UCSD-AML1 (cell line): ENCODE data around the gene CPNE2.

Experiments
- DNase-seq: peaks from one replicate; lab custom pipeline; 2025; ENCODE audit not compliant: unreplicated experiment; lab: John Stamatoyannopoulos, UW

Gene CPNE2

DNA sequence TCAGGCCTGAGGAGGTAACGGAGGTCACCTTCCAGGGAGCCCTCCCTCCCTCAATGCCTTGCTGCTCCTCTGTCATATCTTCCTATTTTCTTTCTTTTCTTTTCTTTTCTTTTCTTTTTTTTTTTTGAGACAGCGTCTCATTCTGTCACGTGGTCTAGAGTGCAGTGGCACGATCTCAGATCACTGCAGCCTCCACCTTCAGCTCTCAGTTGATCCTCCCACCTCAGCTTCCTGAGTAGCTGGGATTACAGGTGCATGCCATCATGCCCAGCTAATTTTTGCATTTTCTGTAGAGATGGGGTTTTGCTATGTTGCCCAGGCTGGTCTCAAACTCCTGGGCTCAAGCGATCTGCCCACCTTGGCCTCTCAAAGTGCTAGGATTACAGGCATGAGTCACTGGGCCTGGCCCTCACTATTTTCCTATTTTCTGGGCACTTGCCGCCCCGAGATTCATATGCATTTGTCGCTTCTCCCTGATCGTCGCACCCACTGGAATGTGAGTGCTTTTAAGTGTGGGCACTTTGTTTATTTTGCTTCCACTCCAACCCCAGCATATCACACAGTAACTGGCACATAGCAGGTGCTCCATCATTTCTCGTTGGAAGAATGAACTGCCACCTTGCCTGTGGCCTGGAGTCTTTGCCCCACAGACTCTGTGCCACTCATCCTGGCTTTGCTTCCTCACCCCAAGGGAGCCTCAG, 31.7 kb downstream of the CPNE2 start:
- DNase-seq = no peak

DNA sequence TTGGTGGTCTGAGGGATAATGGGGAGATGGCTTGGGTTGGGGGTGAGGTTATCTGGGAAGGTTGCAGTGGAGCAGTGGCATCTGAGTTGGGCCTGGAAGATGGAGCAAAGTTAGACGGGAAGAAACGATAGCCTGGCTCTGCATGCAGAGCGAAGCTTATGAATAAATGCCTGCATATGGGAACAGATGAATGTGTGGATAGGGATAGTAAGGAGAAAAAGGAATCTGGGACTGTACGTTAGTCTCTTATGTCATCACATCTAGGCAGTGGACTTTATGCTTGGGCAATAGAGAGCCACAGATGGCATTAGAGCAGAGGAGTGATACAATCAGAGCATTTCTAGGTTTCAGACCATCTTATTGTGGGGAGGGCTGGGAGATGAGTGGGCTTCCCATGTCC, 33.0 kb downstream of the CPNE2 start:
- DNase-seq = no peak

DNA sequence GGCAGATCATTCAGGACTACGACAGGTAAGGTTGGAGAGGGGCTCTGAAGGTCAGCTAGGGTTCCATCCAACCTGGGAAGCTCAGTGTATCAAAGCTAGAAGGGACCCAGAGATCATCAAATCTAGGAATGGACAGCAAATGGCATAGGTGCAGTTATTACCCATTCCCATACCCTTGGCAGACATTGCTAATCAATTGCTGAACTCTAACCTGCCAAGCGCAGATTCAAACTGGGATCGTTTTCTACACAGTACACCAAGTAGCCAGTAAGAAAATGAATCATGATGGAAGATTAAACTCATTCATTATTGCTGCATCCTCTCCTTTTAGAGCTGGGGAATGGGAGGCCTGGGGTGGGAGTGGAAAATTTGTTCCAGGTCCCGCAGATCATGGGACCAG, 33.6 kb downstream of the CPNE2 start:
- no peak for DNase-seq

DNA sequence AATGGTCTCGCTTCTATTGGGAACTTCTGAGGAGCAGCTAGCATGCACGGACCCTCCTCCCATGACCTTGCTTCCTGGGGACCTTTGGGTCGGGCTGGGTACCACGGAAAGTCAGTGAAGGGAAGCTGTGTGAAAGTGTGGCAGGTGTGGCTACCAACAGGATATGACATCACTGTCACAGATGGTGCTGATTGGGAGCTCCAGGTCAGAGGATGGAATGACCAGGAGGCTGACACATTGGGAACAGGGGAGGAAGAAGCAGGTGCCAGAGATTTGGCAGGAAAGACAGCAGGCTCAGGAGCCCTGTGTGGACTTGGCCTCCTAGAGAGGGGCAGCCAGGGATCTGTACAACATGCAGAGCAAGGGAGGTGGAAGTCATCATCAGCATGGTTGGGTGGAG, 34.0 kb downstream of the CPNE2 start:
- no peak for DNase-seq

DNA sequence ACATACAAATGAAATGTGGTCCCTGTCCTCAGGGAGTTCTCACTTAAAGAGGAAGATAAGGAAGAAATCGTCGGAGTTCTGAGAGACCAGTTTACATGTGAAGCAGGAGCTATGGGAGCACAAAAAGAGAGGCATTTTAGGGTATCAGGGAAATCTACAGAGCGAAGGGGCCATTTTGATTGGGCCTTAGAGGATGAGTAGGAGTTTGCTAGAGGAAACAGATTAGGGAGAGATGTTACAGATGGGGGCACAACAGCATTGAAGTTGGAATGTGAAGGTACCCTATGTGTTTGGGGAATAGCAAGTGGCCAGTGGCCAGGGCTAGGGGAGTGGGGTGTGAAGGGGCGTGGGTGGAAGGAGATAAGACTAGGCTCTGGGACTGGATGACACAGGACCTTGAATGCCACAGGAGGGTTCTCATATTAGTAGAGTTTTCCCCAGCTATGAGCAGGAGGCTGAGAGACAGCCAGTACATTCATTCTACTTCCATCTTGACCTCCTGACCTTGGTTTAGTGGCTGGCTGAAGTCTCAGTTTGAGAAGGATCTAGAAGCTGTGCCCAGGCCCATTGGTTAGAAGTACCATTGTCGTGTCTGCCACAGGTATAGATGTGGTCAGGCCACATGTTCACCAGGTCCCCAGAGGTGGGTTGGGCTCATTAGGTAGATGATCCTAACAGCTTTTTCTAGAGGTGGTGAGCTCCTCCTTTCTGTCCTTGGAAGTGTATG, 34.8 kb downstream of the CPNE2 start:
- no peak for DNase-seq

DNA sequence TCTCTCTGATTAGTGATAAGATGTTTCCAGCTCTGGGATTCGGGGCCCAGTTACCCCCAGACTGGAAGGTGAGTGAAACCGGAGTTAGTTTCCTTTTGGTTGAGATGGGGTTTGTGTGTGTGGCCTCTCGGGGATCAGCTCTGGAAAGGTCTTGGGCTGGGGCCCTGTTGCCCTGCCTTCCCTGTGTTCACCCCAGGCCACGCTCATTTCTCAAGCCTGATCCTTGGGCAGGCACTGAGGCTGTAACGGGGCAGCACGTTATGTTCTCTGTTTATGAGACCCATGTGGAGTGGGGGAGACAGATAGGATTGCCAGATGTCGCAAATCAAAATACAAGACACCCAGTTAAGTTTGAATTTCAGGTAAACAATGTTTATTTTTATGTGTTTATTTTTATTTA, 35.5 kb downstream of the CPNE2 start:
- DNase-seq = no peak

DNA sequence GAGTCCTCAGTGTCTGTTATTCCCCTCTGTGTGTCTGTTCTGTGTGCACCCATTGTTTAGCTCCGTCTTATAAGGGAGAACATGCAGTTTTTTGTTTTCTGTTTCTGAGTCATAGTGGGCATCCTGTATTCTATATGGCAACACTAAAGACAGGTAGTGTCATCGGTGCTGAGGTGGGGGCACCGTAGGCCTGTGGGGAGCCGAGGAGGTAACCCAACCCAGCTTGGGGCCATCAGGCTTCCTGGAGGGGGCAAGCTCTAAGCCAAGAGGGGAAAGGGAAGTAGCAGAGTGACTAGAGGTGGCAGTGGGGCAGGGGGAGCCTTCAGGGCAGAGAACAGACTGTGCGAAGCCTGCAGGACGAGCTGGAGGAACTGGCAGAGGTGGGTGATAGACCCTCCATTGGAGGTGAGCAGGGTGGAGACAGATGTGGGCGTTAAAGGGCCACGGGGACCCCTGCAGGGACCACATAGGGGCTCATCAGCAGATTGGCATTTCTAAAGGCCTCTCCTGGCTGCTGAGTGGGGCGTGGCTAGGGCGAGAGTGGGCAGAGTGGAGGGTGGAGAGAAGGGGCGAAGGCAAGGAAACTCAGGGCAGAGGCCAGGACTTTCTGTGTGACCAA, 36.5 kb downstream of the CPNE2 start:
- DNase-seq = no peak

DNA sequence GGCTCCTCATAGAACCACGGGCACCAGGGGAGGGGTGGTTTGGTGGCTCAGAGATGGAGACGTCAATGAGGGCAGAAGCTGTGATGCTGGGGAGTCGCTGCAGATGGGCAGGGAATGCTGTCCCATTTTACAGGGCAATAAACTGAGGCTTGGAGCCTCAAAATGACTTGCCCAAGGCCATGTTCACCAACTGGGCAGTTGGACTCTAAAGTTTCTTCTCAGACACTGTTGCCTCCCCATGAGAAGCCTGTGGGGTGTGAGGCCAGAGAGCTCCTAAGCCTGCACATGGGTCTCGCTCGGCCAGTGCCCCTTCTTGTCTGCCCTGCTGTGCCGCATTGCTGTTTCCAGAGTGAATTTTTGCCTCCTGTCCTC, 38.6 kb downstream of the CPNE2 start:
- DNase-seq = no peak

DNA sequence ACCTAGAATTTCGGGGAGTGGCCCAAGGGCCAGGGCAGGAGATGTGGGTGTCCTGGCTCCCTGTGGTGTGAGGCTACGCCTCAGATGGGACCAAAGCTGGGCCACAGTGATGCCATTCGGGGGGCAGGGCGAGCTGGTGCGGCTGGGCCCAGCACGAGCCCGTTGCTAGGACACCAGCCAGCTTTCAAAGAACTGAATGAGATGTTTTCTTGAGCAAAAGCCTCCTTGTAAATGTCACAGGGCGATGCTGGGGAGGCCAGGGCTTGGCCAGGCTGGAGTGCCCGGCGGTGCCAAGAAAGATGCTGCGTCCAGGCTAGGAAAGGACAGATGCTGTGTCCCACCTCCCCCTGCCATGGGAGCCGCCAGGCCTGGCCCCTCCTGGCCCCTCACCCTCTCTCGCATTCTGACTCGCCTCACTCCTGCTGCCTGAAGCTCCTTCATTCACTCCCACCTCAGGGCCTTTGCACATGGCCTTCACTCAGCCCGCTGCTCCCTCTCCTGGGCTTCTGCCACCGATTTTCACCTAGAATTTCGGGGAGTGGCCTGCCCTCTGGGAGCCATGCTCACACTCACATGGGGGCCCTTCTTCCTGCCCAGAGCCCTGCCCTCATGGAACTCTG, 39.1 kb downstream of the CPNE2 start:
- no peak for DNase-seq

DNA sequence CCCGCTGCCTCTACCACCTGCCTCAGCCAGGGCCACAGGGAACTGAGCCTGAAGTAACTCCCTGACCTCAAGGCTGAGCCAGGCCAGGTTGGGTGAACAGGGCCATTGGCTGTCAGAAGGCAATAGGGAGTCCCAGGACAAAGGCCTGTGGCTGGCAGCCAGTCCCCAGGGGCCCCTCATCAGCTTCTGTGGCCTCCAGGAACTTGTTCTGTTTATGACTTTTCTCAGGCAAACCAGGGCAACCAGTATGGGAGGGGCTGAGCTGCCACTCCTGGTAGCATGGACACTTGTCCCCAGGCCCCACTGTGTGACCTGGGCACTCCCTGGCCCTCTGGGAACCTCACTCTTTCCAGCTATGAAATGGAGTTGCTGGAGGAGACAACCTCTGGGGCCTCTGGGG, 40.1 kb downstream of the CPNE2 start:
- DNase-seq = no peak

DNA sequence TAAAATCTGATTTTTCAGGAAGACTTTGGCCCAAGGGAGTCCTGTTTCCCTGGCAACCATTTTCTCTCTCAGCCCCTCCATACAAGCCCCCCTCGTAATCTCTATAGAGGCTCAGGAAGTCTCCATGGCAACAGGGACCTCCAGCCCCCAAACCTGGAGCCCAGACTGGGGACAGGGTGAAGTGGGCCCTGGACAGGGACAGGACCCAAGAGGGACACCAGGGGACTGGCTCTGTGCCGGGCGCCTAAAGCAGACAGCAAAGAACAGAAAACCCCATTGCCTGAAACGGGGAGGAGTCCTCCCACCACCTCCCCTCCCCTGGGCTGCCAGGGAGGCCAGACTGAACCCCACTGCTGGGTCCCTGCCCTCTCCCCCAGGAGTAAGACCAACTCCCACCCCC, 40.6 kb downstream of the CPNE2 start:
- no peak for DNase-seq

DNA sequence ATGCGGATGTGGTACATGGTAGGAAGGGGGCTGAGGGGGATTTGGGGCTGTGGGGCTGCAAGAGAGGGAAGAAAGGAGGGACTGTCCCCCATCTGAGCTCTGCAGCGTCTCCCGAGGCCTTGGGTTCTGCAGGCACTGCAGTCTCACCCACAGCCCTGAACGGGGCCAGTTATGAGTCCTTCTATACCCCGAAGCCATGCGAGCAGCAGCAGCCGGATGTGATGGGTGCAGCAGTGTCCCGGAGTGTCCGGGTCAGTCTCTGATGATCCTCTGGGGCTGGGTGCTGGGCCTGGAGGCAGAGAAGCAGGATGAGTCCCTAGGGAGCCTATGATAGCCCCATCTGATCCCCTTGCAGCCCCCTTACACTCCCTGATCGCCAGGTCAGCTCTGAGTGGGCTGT, 41.5 kb downstream of the CPNE2 start:
- no peak for DNase-seq

DNA sequence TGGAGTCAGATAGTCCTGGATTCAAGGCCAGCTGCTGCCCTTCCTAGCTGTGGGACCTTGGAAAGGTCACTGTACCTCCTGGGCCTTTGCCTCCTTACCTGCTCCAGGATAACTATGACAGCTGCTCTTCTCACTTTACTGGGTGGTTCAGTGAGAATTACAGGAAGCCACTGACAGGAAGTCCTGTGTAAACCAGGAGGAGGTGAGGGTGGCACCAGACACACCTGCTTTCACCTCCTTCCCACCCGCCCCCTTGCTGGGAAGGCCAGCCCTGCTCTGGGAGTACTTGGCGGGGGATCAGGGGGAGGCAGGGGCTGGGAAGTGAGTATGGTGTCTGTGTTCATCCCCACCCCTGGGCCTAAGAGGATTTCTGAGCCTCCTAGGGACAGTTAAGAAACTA, 42.6 kb downstream of the CPNE2 start:
- no peak for DNase-seq

DNA sequence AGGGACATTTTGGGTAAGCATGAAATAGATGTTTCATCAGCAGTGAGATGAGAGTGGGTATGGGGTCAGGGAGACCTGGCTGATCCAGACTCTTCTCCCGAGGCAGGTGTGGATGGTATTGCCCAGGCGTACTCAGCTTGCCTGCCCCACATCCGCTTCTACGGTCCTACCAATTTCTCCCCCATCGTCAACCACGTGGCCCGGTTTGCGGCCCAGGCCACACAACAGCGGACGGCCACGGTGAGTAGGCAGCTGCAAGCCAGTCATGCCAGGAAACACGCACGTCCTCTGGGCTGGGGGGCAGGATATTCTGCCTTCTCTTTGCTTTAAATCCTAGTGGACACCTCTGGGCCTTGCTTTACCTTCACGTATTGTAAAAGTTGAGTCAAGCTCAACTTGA, 44.7 kb downstream of the CPNE2 start:
- no peak for DNase-seq

DNA sequence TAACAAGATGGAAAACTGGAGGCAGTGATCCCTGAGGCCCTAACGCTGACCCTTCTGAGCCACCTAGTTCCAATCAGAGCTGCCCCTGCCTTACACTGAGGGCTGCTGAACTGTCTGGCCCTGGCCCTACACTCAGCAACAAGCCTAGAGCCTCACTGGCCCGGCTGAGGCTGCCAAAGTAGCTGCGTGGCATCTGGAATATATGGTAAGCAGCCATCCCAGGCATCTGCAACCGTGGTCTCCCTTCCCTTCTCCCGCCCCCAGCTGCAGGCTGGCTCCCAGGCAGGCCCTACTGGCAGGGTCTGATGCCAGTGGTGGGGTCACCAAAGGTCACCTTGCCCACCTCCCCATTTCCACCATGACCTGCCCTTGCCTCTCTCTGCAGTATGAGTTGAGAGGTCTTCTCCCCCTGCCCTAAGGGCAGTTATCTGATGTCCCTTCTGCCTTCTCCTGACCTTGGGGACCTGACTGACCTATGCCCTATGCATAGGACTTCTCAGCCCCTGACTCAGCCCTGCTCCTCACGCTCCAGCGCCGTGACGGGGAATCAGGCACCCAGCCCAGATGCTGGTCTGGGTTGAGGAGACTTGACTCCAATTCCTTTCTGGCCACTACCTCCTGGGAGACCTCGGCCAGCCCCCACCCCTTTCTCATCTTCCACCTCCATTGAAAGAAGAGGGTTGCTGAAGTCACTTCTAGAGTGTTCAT, 45.3 kb downstream of the CPNE2 start:
- DNase-seq = no peak

DNA sequence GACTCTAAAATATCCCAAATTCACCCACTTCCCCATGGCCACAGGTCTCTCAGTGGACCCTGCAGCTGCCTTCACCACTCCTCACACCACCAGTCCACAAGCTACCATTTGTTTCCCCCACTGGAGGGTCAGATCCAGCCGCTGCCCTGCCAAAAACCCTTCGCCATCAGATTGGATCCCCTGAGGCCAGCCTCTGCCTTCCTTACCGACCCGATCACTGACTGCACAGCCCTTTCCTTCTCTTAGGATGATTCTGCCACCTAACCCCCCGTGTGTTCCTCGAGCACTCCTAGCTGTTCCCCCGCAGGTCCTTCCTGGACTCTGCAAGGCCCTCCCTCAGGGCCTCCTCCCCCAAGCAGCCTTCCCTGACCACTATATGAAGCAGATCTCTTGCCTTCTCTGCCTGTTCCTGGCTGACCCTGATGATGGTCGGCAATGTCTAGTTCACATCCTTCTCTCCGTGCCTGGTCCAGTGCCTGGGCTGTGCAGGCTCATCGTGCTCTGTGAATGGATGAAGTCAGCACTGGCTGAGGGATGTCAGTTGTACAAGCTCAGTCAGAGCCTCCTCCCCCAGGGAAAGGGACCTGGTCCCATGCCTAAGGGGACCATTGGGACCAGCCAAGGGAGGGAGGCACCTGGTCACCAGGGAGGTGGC, 46.0 kb downstream of the CPNE2 start:
- no peak for DNase-seq

DNA sequence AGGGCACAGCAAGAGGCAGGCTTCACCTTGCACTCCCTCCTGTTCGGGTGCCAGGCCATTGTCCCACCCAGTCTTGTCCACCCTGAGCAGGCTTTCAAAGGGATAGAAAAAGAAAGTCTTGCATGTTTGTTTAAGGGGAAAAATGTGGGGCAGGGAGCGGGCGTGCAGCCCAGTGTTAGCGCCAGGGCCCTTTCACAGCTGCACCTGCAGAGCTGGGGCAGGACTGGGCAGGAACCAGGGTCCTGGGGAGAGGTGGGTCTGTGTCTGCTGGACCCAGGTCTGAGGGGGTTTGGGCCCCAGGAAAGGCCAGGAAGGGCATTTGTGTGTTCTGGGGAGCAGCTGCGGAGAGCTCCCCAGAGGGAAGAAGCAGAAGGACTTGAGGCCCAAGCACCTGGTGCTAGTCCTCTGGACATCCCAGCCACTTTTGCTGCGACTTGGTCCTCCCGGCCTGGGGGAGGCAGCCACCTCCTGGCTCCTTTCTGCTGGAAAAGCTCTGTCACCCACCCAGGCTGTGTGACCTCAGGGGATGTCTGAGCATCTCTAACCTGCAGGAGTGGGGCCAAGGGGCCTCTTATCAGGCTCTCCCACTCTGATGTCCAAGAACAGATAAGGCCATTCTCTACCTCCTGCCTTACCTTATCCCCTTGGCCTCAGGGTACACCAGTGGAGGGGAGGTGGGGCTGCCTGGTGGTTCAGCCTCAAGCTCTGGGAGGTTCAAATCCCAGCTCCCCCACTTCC, 48.7 kb downstream of the CPNE2 start:
- no peak for DNase-seq

DNA sequence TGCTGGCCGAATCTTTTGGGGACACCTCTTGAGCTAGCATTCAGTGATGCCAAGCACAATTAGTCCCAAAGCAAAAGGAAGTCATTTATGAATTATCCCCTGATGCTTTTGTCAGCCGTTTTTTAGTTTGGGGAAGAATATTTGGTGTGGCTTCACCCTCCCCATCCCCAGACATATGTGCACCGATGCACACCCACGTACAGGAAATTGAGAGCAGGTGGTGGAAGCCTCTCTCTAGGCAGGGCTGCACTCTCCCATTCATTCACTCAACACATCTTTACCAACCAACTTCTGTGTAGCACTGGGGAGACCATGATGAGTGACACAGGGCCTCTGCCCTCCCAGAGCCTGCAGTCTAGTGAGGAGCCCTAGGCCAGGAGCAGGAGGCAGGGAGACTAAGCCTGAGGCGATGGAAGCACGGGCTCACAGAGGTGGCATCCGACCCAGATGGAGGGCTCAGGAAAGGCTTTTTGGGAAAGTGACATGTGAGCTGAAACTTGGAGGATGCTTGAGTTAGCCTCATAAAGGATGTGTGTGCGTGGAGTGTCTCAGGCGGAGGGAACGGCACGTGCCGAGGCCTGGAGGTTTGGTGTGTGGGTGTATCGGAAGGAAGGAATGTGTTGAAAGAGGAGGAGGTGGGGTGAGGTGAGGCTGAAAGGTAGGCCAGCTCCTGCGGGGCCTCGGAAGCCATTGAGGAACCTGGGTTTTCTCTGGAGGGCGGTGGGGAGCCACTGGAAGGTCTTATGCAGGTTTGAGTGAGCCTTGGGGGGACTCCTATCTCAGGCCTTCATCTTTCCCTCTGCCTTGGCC, 49.6 kb downstream of the CPNE2 start:
- no peak for DNase-seq

DNA sequence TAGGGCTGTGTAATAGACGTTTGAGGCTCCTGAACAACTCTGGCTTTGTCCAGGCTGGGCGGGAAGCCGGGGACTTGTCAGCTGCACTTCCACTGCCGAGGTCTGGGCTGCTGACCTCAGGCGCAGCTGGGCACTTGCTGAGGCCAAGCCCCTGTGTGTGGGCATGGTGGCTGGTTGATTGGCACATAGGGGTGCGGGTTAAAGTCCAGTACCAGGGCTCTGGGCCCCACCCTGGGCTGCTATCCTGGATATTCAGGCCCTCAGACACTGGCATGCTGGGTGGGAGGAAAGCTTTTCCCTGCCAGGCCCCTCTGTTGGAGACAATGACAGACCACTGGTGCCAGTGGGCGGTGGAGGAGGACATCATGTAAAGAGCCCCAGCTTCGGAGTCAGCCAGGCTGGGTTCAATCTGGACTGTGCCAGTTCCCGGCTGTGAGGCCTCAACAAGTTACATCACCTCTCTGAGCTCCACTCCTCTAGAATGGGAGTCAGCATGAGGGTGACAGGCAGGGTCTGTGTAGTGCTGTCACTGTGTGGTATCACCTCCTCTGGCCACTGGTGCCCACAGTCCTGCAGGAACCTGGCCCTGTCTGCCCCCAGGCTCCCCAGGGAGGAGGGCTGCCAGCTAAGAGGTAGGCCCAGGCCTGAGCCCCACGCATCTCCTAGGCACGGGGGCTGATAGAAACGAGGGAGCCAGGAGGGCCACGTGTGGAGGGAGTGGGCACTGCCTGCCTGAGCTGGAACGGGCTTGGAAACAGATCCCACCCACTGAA, 51.0 kb downstream of the CPNE2 start:
- DNase-seq = no peak
